ENCODE results near the gene PTH1R.
"Not testable (repeated sequence)": the region's sequence is repeated elsewhere in the genome, so short reads cannot be mapped to it uniquely, and the experiment has no call there.

The PTH1R gene

GRCh38 chr3:46899151-46900006, 21.9 kb downstream of the PTH1R start:
- DNase-seq (ENCODE audit: low read depth in 2 of 2): no peak

GRCh38 chr3:46900007-46900292, 22.4 kb downstream of the PTH1R start:
- DNase-seq (ENCODE audit: low read depth in 2 of 2): no peak

- DNase-seq (ENCODE audit: low read depth in 2 of 2): no peak
Observed at GRCh38 chr3:46900356-46900755, 22.8 kb downstream of the PTH1R start.

GRCh38 chr3:46901061-46901460, 23.5 kb downstream of the PTH1R start:
- no peak for DNase-seq (ENCODE audit: low read depth in 2 of 2)

- DNase-seq (ENCODE audit: low read depth in 2 of 2): no peak
Observed at GRCh38 chr3:46901591-46902187, 24.2 kb downstream of the PTH1R start.

- no peak for DNase-seq (ENCODE audit: low read depth in 2 of 2)
Observed at GRCh38 chr3:46902188-46902631, 24.7 kb downstream of the PTH1R start.

GRCh38 chr3:46903341-46904302, 26.1 kb downstream of the PTH1R start:
- no peak for DNase-seq (ENCODE audit: low read depth in 2 of 2)

GRCh38 chr3:46904303-46905212, 27.0 kb downstream of the PTH1R start:
- no peak for DNase-seq (ENCODE audit: low read depth in 2 of 2)

- no peak for DNase-seq (ENCODE audit: low read depth in 2 of 2)
Observed at GRCh38 chr3:46905213-46905560, 27.7 kb downstream of the PTH1R start.

- DNase-seq (ENCODE audit: low read depth in 2 of 2): no peak
Observed at GRCh38 chr3:46905661-46906451, 28.3 kb downstream of the PTH1R start.

- no peak for DNase-seq (ENCODE audit: low read depth in 2 of 2)
Observed at GRCh38 chr3:46906471-46907058, 29.0 kb downstream of the PTH1R start.

GRCh38 chr3:46907271-46907670, 29.8 kb downstream of the PTH1R start:
- DNase-seq (ENCODE audit: low read depth in 2 of 2): no peak

- no peak for DNase-seq (ENCODE audit: low read depth in 2 of 2)
Observed at GRCh38 chr3:46907960-46908293, 30.4 kb downstream of the PTH1R start.

GRCh38 chr3:46908294-46908985, 30.9 kb downstream of the PTH1R start:
- no peak for DNase-seq (ENCODE audit: low read depth in 2 of 2)

GRCh38 chr3:46908986-46909534, 31.5 kb downstream of the PTH1R start:
- DNase-seq (ENCODE audit: low read depth in 2 of 2): no peak

GRCh38 chr3:46909535-46910161, 32.1 kb downstream of the PTH1R start:
- DNase-seq (ENCODE audit: low read depth in 2 of 2): peak; percentile 63 to 64

- no peak for DNase-seq (ENCODE audit: low read depth in 2 of 2)
Observed at GRCh38 chr3:46910166-46910760, 32.7 kb downstream of the PTH1R start.

GRCh38 chr3:46910914-46911313, 33.4 kb downstream of the PTH1R start:
- DNase-seq (ENCODE audit: low read depth in 2 of 2): not testable (repeated sequence)

Data from stimulated activated CD8-positive, alpha-beta memory T cell treated with anti-CD3 and anti-CD28 coated beads, Interleukin-7, amount 100 ng/mL, for 4 hours (primary cell).